Measurements from ENCODE around the gene CERCAM. TPM values are rescaled to one million over a fixed set of nuclear protein-coding genes. Genes with fewer than 3 reads are reported as not detected.

Gene CERCAM
- total RNA-seq, 1 donor = 74.9 TPM

DNA sequence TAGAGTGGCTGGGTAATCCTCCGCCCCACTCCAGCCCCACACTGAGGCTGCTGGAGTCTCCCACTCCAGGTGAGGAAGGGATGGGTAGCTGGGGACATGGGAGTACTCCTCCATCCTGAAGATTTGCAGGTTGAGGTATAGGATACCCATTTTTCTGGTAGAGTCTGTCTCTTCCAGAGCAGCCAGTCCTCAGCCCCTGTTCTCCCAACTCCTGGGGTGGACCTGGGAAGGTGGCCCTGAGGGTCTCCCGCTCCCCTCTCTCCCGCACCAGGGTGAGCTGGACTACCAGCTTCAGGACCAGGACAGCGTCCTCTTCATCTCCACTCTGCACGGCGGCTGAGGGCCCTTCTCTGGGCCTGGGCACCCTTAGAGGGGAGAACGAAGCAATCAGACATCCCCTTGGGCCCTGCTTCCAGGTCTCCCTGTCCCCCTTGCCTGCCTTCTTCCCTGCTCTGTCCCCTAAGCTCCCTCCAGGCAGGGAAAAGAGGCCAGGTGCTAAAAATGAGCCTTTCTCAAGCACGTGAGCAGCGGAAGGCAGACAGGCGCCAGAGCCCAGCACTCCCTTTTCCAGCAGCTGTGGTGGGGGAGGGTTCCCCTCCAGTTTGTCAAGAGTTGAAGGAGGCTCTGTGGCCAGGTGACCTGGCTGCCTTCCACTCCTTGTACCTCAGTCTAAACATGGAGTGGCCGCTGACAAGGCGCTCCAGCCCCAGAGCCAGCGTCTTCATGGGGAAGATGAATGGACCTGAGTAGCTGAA is 31.1 kb upstream of the CERCAM start:
- TF ChIP-seq CTCF (IDR thresholded peaks at IDR 0.05; ENCODE audit: insufficient read depth, low read length) = no peak
- no peak for DNase-seq (ENCODE audit: low read depth)
- H3K4me3 ChIP-seq (ENCODE audit: low read depth, low read length) = no peak overlapping the region

- TF ChIP-seq CTCF (IDR thresholded peaks at IDR 0.05; ENCODE audit: insufficient read depth, low read length) = no peak
- no peak for DNase-seq (ENCODE audit: low read depth)
- no peak overlapping the region for H3K4me3 ChIP-seq (ENCODE audit: low read depth, low read length)
Measured at GRCh38 chr9:128390150-128390812, 30.4 kb upstream of the CERCAM start.

- DNase-seq (ENCODE audit: low read depth) = no peak
- TF ChIP-seq CTCF (IDR thresholded peaks at IDR 0.05; ENCODE audit: insufficient read depth, low read length) = no peak
Measured at GRCh38 chr9:128390813-128391711, 29.6 kb upstream of the CERCAM start.

DNA sequence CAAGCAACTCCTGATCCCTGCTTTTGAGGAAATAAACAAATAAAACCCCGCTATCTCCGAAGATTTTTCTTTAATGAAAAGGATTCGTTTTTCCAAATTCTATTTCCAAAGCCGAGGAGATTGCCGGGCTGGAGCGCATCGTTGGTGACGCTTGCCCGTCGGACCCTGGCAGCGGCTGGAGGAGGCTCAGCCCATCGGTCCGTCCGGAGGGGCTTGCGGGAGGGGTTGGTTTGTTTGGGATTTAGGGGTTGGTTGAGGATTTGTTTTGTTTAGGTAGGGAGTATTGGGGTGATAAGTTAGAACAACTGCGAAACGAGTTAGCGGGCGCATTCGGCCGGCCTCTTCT is 28.7 kb upstream of the CERCAM start:
- no peak for TF ChIP-seq CTCF (IDR thresholded peaks at IDR 0.05; ENCODE audit: insufficient read depth, low read length)
- no peak for DNase-seq (ENCODE audit: low read depth)
- no peak overlapping the region for H3K4me3 ChIP-seq (ENCODE audit: low read depth, low read length)

More at GRCh38 chr9:128390813-128391711, 29.6 kb upstream of the CERCAM start:
- no peak overlapping the region for H3K4me3 ChIP-seq (ENCODE audit: low read depth, low read length)

DNA sequence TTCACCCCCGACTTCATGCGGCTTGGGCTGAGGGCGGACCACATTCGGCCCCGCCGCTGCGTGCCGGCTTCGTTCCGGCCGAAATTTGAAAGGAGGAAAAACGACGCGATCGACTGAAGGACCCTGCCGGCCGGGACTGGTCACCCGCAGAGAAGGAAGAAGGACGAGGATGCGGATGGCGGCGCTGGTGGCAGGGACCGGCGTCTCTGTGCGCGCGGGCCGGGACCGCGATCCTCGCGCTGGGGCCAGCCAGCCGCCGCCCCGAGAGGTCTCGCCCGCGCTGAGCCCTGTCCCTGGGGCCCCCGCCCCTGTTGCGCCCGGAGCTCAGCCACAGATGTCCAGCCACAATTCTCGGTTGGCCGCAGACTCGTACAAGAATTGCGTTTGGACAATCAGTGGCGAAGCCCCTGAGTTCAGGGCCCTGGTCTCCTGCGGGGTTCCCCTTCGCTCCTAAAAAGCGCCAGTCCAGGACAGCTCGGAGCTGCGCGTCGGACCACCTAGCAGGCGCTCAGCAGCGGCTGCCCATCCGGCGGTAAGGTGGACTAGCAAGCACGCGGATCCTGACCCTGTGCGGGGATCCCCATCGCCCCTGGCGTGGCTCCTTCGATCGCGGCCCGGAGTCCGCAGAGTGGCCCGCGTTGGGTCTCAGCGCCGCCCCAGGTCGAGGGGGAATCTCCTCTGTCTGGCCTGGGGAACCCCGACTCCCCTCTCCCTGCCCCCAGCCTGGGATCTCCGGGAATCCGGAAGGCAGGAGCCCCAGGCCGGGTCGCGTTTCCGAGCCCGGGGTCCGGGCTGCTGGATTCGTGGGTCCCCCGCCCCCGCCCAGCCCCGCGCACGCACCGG is 28.1 kb upstream of the CERCAM start:
- no peak for DNase-seq (ENCODE audit: low read depth)
- no peak for TF ChIP-seq CTCF (IDR thresholded peaks at IDR 0.05; ENCODE audit: insufficient read depth, low read length)
- no peak overlapping the region for H3K4me3 ChIP-seq (ENCODE audit: low read depth, low read length)
